Subcutaneous adipose tissue (tissue), 4 donors: ENCODE results near the gene ST6GAL1. TPM values are rescaled to one million over a fixed set of nuclear protein-coding genes. Genes with fewer than 3 reads are reported as not detected.

Experiments used
- CTCF ChIP-seq: fragments of 450-650 bp; IDR thresholded peaks from one replicate; pipeline ENCODE4 v1.5.1; 2016; ENCODE audit warnings: low read depth, mild to moderate bottlenecking, control low read depth, antibody characterized with exemption, moderate library complexity
- total RNA-seq, 4 donors: library from RNA; depleted of rRNA; stranded (reverse); fragments of >200 nt; gene quantifications; one replicate each; pipeline ENCODE4 v1.1.0, GENCODE V29; 2016

Gene ST6GAL1
- total RNA-seq, 4 donors from 2014 or later, result 31.4 to 80.1 (median 43.8) TPM

GRCh38 chr3:186991470-186991869 is 61.1 kb downstream of the ST6GAL1 start:
- no peak for TF ChIP-seq CTCF

- TF ChIP-seq CTCF, result no peak
Observed at GRCh38 chr3:186993210-186993782, 63.0 kb downstream of the ST6GAL1 start.

GRCh38 chr3:186994000-186994955 is 64.0 kb downstream of the ST6GAL1 start:
- TF ChIP-seq CTCF, result no peak

DNA sequence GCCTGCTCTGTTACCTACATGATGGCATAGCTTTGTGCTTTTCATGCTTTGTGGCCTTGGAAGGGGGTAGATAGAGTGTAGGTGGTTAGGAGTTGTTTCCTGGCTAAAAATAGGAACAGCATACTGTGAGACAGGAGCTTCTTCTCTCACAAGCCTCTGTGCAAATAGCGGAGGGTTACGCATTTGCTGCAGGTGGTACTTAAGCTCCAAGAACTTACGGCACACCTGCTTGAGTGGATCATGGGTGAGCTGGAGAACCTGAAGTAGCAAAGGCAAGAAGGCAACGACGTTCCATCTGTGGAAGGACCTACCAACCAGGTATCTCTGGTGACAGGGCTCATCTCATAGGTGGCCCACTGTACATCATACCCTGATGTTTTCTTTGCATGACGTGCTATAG is 66.0 kb downstream of the ST6GAL1 start:
- TF ChIP-seq CTCF, result no peak

DNA sequence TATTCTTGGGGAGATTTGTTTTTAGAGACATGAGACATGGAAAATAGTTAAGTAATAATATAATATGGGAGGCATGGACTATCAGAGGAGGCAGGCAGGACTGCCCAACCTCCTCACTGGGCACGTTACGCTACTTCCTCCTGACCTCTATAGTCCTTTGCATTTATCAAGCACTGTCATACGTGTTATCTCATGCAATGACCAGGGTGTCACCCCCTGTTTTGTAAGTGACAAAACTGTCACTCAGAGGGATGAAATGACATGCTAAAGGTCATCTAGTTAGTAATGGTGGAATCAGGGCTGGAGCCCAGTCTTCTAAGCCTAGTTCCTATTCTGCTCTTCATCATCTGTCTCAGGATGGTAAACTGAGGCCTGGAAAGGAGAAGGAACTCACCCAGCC is 66.7 kb downstream of the ST6GAL1 start:
- TF ChIP-seq CTCF, result no peak

- no peak for TF ChIP-seq CTCF
Observed at GRCh38 chr3:186997473-186997939, 67.2 kb downstream of the ST6GAL1 start.

DNA sequence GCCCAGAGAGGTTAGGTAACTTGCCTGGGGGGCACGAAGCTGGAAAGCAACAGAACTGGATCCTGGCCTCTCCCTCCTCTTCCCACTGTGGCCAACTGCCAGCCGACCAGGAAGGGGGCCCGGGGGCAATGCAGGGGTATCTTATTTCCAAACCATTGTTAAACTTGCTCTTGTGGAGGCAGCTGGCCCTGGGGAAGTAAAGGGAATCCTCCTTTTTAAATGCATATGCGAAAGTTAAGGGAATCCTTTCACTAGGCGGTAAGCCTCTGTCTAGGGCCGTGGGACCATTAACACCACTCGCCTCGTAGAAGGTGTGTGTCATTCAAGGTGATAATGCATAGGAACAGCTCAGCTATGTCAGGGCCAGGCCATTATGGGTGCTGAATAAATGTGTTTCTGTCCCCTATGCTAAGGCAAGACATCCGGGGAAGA is 68.6 kb downstream of the ST6GAL1 start:
- TF ChIP-seq CTCF, result no peak
